Daoy (cell line): ENCODE measurements around the gene NTSR1. TPM values are rescaled to one million over a fixed set of nuclear protein-coding genes. Genes with fewer than 3 reads are reported as not detected.

Source experiments
- DNase-seq: peaks from one replicate; pipeline ENCODE4 v3.0.0-alpha.2; 2015; ENCODE audit warnings: low read depth
- total RNA-seq: library from RNA; depleted of rRNA; stranded (reverse); fragments of >200 nt; shearing (Covaris generic); gene quantifications from 2 replicates; pipeline ENCODE4 v1.2.3, GENCODE V29; 2014

Gene NTSR1
- total RNA-seq, 1 experiment from 2014 or later, result 0.17 TPM

- no peak for DNase-seq
Observed at GRCh38 chr20:62755817-62756724, 47.4 kb downstream of the NTSR1 start.

DNA sequence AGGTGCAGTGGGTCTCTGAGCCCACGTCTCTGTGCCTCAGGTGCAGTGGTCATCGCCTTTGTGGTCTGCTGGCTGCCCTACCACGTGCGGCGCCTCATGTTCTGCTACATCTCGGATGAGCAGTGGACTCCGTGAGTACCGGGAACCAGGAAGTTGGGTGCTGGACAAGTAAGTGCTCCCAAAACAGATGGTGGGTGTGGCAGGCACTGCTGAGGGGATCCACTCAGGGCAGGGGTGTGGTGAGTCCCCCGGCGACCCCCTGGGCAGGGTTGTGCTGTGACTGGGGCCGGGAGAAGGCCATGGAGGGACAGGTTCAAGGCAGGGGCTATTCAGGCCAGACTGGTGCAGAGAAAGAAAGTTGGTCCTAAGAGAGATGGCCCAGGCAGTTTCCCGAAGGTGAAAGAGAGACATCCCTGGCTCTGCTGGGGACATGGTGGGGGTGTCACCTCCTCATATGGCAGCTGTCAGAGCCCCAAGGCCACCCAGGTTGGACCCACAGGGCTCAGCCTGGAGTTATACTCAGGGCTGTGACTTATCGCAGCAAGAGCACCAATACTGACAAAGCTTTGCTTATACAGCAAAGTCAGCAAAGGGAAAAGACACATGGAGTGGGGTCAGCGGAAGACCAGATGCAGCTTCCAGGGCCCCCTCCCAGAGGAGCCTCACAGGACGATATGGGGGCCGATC is 49.7 kb downstream of the NTSR1 start:
- DNase-seq, result no peak

DNA sequence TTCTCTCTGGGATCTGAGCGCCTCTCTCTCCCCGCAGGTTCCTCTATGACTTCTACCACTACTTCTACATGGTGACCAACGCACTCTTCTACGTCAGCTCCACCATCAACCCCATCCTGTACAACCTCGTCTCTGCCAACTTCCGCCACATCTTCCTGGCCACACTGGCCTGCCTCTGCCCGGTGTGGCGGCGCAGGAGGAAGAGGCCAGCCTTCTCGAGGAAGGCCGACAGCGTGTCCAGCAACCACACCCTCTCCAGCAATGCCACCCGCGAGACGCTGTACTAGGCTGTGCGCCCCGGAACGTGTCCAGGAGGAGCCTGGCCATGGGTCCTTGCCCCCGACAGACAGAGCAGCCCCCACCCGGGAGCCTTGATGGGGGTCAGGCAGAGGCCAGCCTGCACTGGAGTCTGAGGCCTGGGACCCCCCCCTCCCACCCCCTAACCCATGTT is 51.4 kb downstream of the NTSR1 start:
- DNase-seq, result no peak

- DNase-seq, result no peak
Observed at GRCh38 chr20:62760471-62760855, 51.8 kb downstream of the NTSR1 start.

DNA sequence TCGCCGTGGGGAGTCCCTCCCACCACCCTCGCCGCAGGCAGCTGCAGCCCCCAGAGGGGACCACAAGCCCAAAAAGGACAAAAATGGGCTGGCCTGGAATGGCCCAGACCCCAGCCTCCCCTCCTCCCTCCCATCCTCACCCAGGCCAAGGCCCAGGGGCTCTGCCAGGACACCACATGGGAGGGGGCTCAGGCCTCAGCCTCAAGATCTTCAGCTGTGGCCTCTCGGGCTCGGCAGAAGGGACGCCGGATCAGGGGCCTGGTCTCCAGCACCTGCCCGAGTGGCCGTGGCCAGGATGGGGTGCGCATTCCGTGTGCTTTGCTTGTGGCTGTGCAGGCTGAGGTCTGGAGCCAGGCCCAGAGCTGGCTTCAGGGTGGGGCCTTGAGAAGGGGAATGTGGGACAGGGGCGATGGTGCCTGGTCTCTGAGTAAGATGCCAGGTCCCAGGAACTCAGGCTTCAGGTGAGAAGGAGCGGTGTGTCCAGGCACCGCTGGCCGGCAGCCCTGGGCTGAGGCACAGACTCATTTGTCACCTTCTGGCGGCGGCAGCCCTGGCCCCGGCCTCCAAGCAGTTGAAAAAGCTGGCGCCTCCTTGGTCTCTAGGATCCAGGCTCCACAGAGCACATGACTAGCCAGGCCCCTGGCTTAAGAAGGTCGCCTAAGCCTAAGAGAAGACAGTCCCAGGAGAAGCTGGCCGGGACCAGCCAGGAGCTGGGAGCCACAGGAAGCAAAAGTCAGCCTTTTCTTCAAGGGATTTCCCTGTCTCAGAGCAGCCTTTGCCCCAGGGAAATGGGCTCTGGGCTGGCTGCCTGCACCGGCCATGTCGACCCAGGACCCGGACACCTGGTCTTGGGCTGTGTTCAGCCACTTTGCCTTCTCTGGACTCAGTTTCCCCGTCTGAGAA is 52.5 kb downstream of the NTSR1 start:
- DNase-seq, result no peak

DNA sequence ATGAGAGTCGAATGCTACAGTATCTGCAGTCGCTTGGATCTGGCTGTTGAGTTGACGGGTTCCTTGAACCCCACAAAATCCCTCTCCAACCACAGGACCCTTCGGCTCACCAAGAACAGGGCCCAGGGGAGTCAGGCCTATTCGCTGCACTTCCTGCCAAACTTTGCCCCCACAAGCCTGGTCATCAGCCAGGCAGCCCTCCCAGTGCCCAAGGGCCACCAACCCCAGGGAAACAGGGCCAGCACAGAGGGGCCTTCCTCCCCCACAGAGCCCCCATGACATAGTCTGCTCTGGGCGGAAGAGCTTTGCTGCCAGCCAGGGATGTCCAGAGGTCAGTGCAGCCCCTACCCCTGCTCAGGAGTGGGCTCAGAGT is 53.1 kb downstream of the NTSR1 start:
- DNase-seq, result no peak

DNA sequence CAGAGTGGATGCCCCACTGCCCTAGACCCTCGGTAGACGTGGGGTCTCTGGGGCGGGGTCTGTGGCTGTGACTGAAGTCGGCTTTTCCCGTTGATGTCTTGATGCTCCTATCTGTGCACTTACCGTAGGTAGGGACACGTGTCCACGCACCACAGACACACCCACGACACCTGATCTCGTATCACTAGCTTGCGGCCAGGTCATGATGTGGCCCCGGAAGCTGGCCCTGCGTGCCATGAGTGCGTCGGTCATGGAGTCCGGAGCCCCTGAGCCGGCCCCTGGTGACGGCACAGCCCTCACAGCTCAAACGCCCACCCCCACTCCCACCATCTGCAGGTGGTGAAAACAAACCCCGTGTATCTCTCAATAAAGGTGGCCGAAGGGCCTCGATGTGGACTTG is 53.7 kb downstream of the NTSR1 start:
- no peak for DNase-seq

DNA sequence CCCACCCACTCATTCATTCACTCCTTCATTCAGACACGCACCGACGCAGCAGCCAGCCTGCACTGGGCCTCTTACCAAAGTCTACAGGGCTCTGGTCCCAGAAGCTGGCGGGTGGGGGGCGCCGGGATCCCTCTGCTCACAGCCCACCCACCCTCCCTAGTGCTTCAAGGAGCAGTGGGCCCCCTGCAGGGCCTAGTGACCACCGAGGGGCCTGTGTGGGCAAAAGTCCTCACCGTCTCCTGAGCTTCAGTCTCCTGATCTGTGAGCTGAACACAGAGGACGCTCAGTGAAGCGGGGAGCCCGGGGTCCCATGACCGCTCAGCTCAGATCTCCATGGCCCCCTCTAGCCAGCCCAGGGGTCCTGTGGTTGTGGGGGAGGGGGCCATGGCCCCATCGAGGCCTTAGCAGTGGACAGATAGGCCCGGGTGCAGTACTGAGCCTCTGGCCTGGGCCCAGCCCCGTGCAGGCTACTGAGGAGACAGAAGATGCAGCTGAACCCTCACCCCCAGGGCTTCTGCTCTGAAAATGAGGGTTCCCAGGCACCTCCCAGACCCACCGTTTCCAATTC is 54.2 kb downstream of the NTSR1 start:
- no peak for DNase-seq

GRCh38 chr20:62763404-62763803 is 54.8 kb downstream of the NTSR1 start:
- DNase-seq, result no peak

GRCh38 chr20:62764156-62764935 is 55.7 kb downstream of the NTSR1 start:
- DNase-seq, result no peak

DNA sequence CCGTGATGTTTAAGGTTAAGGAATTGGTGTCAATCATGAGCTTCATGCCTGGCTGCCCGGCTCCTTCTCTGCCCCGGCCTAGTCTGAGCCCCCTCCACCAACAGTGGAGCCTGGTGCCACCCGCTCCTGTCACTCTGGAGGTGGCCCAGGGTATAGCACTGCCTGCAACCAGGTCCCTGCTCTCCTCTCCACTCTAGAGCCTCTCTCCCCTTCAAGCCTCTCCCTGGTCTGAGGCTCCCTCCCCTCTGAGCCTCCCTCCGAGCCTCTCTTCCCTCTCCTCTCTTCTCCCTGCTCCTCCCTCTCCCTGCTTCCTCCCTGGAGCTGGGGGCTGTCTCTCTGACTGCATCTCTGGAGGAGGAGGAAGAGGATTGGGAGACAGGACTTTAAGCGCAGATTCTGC is 56.4 kb downstream of the NTSR1 start:
- DNase-seq, result no peak

GRCh38 chr20:62765432-62766070 is 56.9 kb downstream of the NTSR1 start:
- no peak for DNase-seq

DNA sequence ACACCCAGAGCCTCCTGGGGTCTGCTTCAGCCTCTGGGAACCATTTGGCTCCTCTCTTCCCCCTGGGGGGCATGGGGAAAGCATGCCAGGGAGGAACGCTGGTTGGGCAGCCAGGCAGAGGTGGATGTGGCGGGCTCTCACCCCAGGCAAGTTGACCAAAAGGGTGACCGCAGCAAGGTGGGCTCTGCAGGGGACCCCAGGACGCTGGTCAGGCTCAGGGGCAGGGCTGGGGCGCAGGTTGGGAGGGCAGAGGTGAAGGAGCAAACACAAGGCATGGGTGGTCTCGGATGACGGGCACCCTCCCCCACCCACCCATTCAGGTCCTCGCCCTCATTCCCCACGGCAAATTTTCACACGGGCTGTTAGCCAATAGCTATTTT is 57.4 kb downstream of the NTSR1 start:
- DNase-seq, result no peak

GRCh38 chr20:62766716-62767115 is 58.1 kb downstream of the NTSR1 start:
- DNase-seq, result peak; percentile 42

- no peak for DNase-seq
Observed at GRCh38 chr20:62768234-62768546, 59.6 kb downstream of the NTSR1 start.

DNA sequence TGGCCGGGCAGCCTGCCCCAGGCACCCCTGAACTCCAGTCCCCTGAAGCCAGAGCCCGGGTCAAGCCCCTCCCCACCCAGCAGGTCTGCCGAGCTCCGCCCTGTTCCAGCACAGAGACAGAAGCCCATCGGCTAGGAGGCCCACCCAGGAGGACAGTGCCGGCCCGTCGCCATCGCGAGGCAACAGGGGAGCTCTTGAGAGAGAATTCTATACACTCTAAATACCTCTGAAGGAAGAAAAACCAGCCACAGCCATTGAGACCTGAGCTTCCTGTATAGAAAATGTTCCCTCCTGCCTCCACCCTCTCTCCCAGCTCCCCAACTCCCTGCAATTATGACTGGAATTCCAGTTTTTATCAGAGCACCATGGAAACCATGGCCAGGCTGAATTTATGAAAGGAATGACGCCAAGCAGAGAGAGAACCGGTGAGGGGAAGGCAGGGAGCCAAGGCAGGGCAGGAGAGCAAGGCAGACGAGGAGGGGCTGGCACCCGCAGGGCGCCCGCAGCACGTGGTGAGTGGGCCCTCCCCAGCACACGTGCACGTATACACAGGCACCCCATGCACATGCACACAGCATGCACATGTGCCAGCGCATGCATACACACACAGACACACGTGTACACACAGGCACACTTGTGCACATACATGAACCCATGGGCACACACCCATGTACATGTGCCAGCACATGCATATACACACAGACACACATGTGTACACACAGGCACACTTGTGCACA is 60.1 kb downstream of the NTSR1 start:
- DNase-seq, result peak; percentile 43

- no peak for DNase-seq
Observed at GRCh38 chr20:62769346-62770071, 60.9 kb downstream of the NTSR1 start.

GRCh38 chr20:62770111-62770910 is 61.7 kb downstream of the NTSR1 start:
- no peak for DNase-seq
